IPS-NIHi7 (cell line): Measurements from ENCODE around the gene UFSP1.

Experiments
- DNase-seq: peaks from one replicate; pipeline ENCODE4 v3.0.0; 2012; ENCODE audit warnings: mixed read lengths; ENCODE audit errors: extremely low spot score

Gene UFSP1

DNA sequence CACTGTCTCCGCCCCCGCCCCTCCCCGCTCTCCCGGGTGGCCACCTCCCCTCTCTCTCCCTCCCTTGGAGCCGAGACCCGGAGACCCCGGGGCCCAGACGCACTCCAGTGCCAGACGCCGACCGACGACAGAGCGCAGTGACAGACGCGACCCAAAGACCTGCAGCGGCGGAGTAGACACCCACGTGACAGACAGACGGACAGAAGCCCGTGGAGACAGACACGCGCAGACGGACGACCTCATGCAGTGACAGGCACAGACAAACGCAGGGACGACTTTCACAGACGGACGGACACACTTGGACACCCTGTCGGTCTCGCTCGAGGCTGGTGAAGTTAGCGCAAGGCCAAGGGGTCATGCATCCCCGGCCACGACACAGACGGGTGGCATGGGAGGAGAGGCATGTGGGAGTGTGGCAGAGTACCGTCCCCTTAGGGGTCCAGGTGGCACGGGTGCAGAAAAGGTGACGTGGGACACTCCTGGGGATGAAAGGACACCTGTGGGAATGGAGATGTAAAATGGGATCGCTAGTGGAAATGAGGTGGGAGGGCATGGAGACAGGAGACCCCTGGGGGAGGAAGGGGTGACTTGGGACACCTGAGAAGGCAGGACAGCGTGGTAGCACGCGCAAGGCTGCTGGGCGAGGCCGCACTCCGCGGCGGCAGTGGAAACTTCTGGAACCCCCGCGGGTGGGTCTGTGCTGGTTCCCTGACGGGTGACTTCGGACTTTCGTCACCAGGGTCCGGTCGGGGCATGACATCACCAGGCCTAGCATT lies 6.6 kb upstream of the UFSP1 start:
- DNase-seq = peak; percentile 72

- DNase-seq = no peak
Measured at GRCh38 chr7:100895701-100895955, 6.1 kb upstream of the UFSP1 start, which contains the start of gene ACHE. Gene ACHE, minus strand, starts transcription at chr7:100895888. Its CDS starts 1,656 bp downstream, at chr7:100894232.

- DNase-seq = peak; percentile 72
Measured at GRCh38 chr7:100894860-100895700, 5.6 kb upstream of the UFSP1 start.

DNA sequence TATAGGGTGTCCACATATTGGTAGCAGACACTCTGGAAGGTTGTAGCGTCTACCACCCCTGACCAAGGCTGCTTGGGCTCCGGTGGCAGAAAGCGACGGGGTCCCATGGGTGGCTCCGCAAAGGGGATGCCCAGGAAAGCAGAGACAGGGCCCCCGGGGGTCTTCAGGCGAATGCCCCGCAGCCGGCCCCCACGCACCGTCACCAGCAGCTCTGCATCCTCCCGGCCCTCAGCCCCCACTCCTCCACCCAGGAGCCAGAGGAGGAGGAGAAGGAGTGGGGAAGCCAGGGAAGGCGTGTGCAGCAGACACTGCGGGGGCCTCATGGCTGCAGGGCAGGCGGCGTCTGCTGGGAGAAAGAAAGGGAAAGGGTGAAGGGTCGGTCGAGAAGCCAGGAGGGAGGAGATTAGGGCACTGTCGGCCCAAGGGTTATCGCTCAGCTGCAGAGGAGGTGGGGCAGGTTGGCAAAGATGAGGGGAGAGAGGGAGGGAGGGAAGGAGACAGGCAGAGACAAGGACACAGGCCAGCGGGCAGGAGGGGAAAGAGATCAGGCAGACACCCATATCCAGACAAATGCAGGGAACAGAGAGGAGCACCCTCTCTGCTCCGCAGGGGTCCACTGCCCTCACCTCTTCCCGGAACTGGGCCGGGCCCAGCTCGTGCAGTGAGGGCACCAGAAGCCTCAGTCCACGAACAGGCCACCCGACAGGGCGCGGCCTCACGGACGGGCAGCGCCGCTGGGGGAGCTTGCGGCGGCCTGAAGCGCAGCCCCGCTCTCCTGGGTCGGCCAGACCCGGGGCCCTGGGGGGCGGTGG lies 4.6 kb upstream of the UFSP1 start:
- no peak for DNase-seq

DNA sequence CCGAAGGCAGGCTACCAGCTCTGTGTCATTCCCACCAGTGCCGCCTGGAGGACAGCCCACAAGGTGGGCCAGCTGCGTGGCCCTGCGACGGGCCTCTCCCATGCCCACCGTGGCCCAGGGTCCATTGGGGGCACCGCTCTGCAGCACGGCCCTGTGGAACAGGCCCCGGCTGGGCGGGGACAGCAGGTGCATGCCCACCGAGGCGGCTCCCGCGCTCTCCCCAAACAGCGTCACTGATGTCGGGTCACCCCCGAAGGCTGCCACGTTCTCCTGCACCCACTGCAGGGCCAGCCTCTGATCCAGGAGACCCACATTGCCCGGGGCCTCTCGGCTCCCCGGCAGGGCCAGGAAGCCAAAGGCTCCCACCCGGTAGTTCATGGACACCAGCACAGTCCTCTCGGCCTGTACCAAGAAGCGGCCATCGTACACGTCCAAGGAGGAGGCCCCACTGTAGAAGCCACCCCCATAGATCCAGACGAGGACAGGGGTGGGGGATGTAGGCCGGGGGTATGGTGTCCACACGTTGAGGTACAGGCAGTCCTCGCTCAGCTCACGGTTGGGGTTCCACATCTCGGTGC lies 3.9 kb upstream of the UFSP1 start:
- DNase-seq = no peak

- no peak for DNase-seq
Measured at GRCh38 chr7:100892364-100893317, 3.1 kb upstream of the UFSP1 start.

GRCh38 chr7:100891568-100892247 lies 2.2 kb upstream of the UFSP1 start:
- DNase-seq = no peak

- DNase-seq = no peak
Measured at GRCh38 chr7:100890653-100891567, 1.4 kb upstream of the UFSP1 start.

GRCh38 chr7:100888291-100888987 lies 1.1 kb downstream of the UFSP1 start:
- DNase-seq = no peak

DNA sequence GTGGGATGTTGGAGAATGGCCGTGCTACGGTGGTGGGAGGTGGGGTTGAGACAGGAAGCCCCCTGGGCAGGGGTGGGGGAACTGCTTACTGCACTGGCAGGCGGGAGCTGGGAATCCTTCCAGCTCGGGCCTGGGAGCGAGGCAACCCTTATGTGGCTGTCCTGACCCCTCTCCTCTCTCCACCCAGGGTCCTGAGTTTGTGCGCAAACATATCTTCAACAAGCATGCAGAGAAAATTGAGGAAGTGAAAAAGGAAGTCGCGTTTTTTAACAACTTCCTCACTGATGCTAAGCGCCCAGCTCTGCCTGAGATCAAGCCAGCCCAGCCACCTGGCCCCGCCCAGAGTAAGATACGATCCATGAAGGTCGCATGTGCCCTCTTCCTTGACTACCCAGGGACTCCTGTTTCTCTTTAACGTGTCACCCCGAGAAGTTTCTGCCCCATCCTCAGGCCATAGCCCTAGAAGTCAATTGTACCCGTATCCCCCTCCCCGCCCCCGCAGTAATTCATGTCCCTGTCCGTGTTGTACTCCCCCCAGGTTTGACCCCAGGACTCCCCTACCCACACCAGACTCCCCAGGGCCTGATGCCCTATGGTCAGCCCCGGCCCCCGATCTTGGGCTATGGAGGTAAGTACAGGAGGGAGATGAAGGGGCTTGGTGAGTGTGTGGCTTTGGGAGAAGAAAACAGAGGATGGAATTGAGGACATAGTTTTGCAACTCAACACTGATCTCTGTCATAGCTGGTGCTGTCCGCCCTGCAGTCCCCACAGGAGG lies 1.8 kb downstream of the UFSP1 start:
- DNase-seq = no peak

DNA sequence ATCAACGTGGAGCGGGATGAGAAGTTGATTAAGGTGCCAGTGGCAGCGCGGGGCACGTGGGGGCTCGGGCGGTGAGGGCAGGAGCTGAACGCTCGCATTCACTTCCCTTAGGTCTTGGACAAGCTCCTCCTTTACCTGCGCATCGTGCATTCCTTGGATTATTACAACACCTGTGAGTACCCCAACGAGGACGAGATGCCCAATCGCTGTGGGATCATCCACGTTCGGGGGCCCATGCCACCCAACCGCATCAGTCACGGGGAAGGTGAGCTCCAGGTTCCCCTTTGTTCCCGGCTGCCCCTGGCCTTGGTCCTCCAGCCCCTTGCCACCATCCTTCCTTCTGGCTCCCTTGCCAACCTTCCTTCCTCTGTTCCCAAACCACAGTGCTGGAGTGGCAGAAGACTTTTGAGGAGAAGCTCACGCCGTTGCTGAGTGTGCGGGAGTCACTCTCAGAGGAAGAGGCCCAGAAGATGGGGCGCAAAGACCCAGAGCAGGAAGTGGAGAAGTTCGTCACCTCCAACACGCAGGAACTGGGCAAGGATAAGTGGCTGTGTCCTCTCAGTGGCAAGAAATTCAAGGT lies 2.5 kb downstream of the UFSP1 start:
- DNase-seq = no peak

GRCh38 chr7:100886142-100886935 lies 3.2 kb downstream of the UFSP1 start:
- no peak for DNase-seq

- DNase-seq = no peak
Measured at GRCh38 chr7:100885440-100886141, 3.9 kb downstream of the UFSP1 start.

- no peak for DNase-seq
Measured at GRCh38 chr7:100884736-100885439, 4.6 kb downstream of the UFSP1 start.
